GM21367 (cell line): ENCODE results near the gene IP6K2.
A peak's percentile ranks its signal among the peaks of the same experiment; 100 is the strongest.
"Not testable (repeated sequence)": the region's sequence is repeated elsewhere in the genome, so short reads cannot be mapped to it uniquely, and the experiment has no call there.

Source experiments
- ATAC-seq: cut with Tn5 transposase; IDR thresholded peaks from one replicate; pipeline ENCODE4 v1.9.1; 2021; ENCODE audit not compliant: unreplicated experiment

The IP6K2 gene

GRCh38 chr3:48716982-48717746 lies at the start of gene IP6K2:
IP6K2 (minus strand) TSS chr3:48717221; CDS start chr3:48695291, 21,930 bp downstream.
- ATAC-seq: peak; percentile 90

- no peak for ATAC-seq
Observed at GRCh38 chr3:48765376-48765775, 48.4 kb upstream of the IP6K2 start.

GRCh38 chr3:48762816-48763215 lies 45.8 kb upstream of the IP6K2 start:
- ATAC-seq: no peak

GRCh38 chr3:48759991-48760540 lies 43.0 kb upstream of the IP6K2 start:
- ATAC-seq: not testable (repeated sequence)

GRCh38 chr3:48759531-48759930 lies 42.5 kb upstream of the IP6K2 start:
- ATAC-seq: not testable (repeated sequence)

- ATAC-seq: no peak
Observed at GRCh38 chr3:48759071-48759470, 42.0 kb upstream of the IP6K2 start.

GRCh38 chr3:48756640-48757039 lies 39.6 kb upstream of the IP6K2 start:
- no peak for ATAC-seq

- ATAC-seq: no peak
Observed at GRCh38 chr3:48750856-48751255, 33.8 kb upstream of the IP6K2 start.

GRCh38 chr3:48748754-48749153 lies 31.7 kb upstream of the IP6K2 start:
- no peak for ATAC-seq

- no peak for ATAC-seq
Observed at GRCh38 chr3:48747706-48748105, 30.7 kb upstream of the IP6K2 start.

- ATAC-seq: no peak
Observed at GRCh38 chr3:48747015-48747615, 30.1 kb upstream of the IP6K2 start.

- ATAC-seq: no peak
Observed at GRCh38 chr3:48743773-48744172, 26.8 kb upstream of the IP6K2 start.

- ATAC-seq: not testable (repeated sequence)
Observed at GRCh38 chr3:48741226-48741625, 24.2 kb upstream of the IP6K2 start.

GRCh38 chr3:48739955-48740823 lies 23.2 kb upstream of the IP6K2 start:
- no peak for ATAC-seq

GRCh38 chr3:48739617-48739954 lies 22.6 kb upstream of the IP6K2 start:
- ATAC-seq: no peak

- no peak for ATAC-seq
Observed at GRCh38 chr3:48738926-48739616, 22.1 kb upstream of the IP6K2 start.

- no peak for ATAC-seq
Observed at GRCh38 chr3:48738144-48738536, 21.1 kb upstream of the IP6K2 start.

GRCh38 chr3:48735075-48735767 lies 18.2 kb upstream of the IP6K2 start:
- not testable (repeated sequence) for ATAC-seq

GRCh38 chr3:48734541-48734940 lies 17.5 kb upstream of the IP6K2 start:
- not testable (repeated sequence) for ATAC-seq
